H1 (cell line): ENCODE data around the gene CDC42SE2. TPM values are rescaled to one million over a fixed set of nuclear protein-coding genes. Genes with fewer than 3 reads are reported as not detected.
A peak's percentile ranks its signal among the peaks of the same experiment; 100 is the strongest.

Experiments used
- CTCF ChIA-PET: fragments of 300-600 bp; sonication (Branson Sonifier 250); formaldehyde crosslinking; loops from one replicate; lab custom pipeline; 2021; ENCODE audit not compliant: partially characterized antibody; lab: Charles Lee
- POLR2A ChIA-PET: fragments of 300-600 bp; sonication (Branson Sonifier 250); formaldehyde crosslinking; loops from one replicate; lab custom pipeline; 2021; ENCODE audit warnings: inconsistent platforms; ENCODE audit not compliant: partially characterized antibody; lab: Charles Lee
- DNase-seq, 2 experiments: peaks; one replicate each; pipeline versions ENCODE4 v3.0.0 to v3.0.0-alpha.2; 2010 to 2022; ENCODE audit warnings: low spot score in 2 of 2, low read depth in 1 of 2, mixed read lengths in 1 of 2
- FAIRE-seq: peaks from 2 replicates; lab custom pipeline; 2011; peaks lifted over from hg19 to GRCh38; lab: Jason Lieb, UNC
- H2AFZ ChIP-seq: 2 replicates; pipeline ENCODE4 v1.8.1; 2012; ENCODE audit warnings: low read length, inconsistent platforms
- H2AK5ac ChIP-seq: 2 replicates; pipeline ENCODE4 v1.6.1; 2013; ENCODE audit warnings: low read depth, low read length
- H2BK120ac ChIP-seq: replicated peaks from 2 replicates; pipeline ENCODE3; 2013; ENCODE audit warnings: low read depth, low read length, inconsistent platforms
- H2BK12ac ChIP-seq: 2 replicates; pipeline ENCODE4 v1.6.1; 2013; ENCODE audit warnings: low read depth, low read length
- H2BK15ac ChIP-seq: 2 replicates; pipeline ENCODE4 v1.6.1; 2013; ENCODE audit warnings: low read length
- H2BK20ac ChIP-seq: 2 replicates; pipeline ENCODE4 v1.6.1; 2013; ENCODE audit warnings: low read length
- H2BK5ac ChIP-seq: 2 replicates; pipeline ENCODE4 v1.6.1; 2013; ENCODE audit warnings: low read depth, low read length
- H3K14ac ChIP-seq: 2 replicates; pipeline ENCODE4 v1.6.1; 2013; ENCODE audit warnings: inconsistent platforms; ENCODE audit not compliant: insufficient read length
- H3K18ac ChIP-seq: 2 replicates; pipeline ENCODE4 v1.6.1; 2013; ENCODE audit warnings: low read length; ENCODE audit errors: extremely low read depth
- H3K23ac ChIP-seq: 2 replicates; pipeline ENCODE4 v1.6.1; 2013; ENCODE audit warnings: inconsistent platforms; ENCODE audit not compliant: insufficient read length
- H3K23me2 ChIP-seq: 2 replicates; pipeline ENCODE4 v1.6.1; 2013; ENCODE audit warnings: low read depth, low read length
- H3K27ac ChIP-seq: 2 replicates; pipeline ENCODE4 v1.6.1; 2011; ENCODE audit warnings: low read depth, low read length, inconsistent platforms
- H3K27me3 ChIP-seq, 4 experiments: replicated peaks in 1 of 4; 1 replicate in 1 of 4; 2 replicates in 3 of 4; pipeline versions ENCODE4 v1.6.1 to v1.8.1; 2011 to 2013; ENCODE audit warnings: low read length in 3 of 4, mild to moderate bottlenecking in 3 of 4, inconsistent platforms in 2 of 4, mixed read lengths in 2 of 4, moderate library complexity in 1 of 4; ENCODE audit not compliant: control insufficient read depth in 3 of 4, insufficient read depth in 3 of 4; ENCODE audit errors: extremely low read depth in 1 of 4
- H3K36me3 ChIP-seq, 4 experiments: 2 replicates each; pipeline versions ENCODE4 v1.6.1 to v1.8.1; 2011 to 2013; ENCODE audit warnings: mild to moderate bottlenecking in 4 of 4, low read length in 3 of 4, moderate library complexity in 2 of 4, control low read depth in 1 of 4, inconsistent platforms in 1 of 4; ENCODE audit not compliant: insufficient read depth in 4 of 4, control insufficient read depth in 2 of 4
- H3K4ac ChIP-seq: replicated peaks from 2 replicates; pipeline ENCODE3; 2013; ENCODE audit warnings: low read length, low read depth, mixed read lengths, inconsistent platforms; ENCODE audit not compliant: insufficient read length
- H3K4me1 ChIP-seq, 4 experiments: replicated peaks in 1 of 4; 1 replicate in 1 of 4; 2 replicates in 3 of 4; pipeline versions ENCODE4 v1.6.1 to v1.8.1; 2011 to 2013; ENCODE audit warnings: low read length in 3 of 4, inconsistent platforms in 2 of 4, mixed read lengths in 1 of 4; ENCODE audit not compliant: insufficient read depth in 4 of 4, control insufficient read depth in 3 of 4
- H3K4me2 ChIP-seq, 2 experiments: 2 replicates each; pipeline versions ENCODE4 v1.6.1 to v1.8.1; 2011 to 2013; ENCODE audit warnings: low read depth in 2 of 2, low read length in 2 of 2, control low read depth in 1 of 2, inconsistent platforms in 1 of 2, mild to moderate bottlenecking in 1 of 2; ENCODE audit not compliant: insufficient read depth in 1 of 2
- H3K4me3 ChIP-seq, 4 experiments: fragments of 200-600, 300-600 bp in 1 of 4; sonication (generic), shearing (Covaris generic), sonication (Bioruptor Twin) in 1 of 4; 2 replicates each; pipeline versions ENCODE4 v1.5.1 to v1.8.1; 2011 to 2016; ENCODE audit warnings: low read length in 4 of 4, low read depth in 3 of 4, control low read depth in 2 of 4, inconsistent platforms in 2 of 4, mild to moderate bottlenecking in 2 of 4, mixed read lengths in 1 of 4, moderate library complexity in 1 of 4; ENCODE audit not compliant: insufficient read depth in 2 of 4; ENCODE audit errors: extremely low read depth in 1 of 4
- H3K56ac ChIP-seq: replicated peaks from 2 replicates; pipeline ENCODE3; 2013; ENCODE audit warnings: low read depth, mild to moderate bottlenecking, mixed read lengths, low read length, inconsistent platforms; ENCODE audit not compliant: insufficient read length
- H3K79me1 ChIP-seq: 2 replicates; pipeline ENCODE4 v1.6.1; 2013; ENCODE audit warnings: low read depth, low read length, control low read depth
- H3K79me2 ChIP-seq, 2 experiments: 2 replicates each; pipeline versions ENCODE4 v1.6.1 to v1.8.1; 2012 to 2013; ENCODE audit warnings: low read length in 2 of 2, mild to moderate bottlenecking in 2 of 2, inconsistent platforms in 1 of 2; ENCODE audit not compliant: insufficient read depth in 2 of 2, control insufficient read depth in 1 of 2
- H3K9ac ChIP-seq, 4 experiments: replicated peaks in 1 of 4; 1 replicate in 1 of 4; 2 replicates in 3 of 4; pipeline versions ENCODE4 v1.6.1 to v1.8.1; 2011 to 2013; ENCODE audit warnings: low read depth in 3 of 4, low read length in 3 of 4, control low read depth in 2 of 4, mild to moderate bottlenecking in 2 of 4, moderate library complexity in 2 of 4, inconsistent platforms in 1 of 4; ENCODE audit errors: extremely low read depth in 1 of 4
- H3K9me3 ChIP-seq, 2 experiments: 2 replicates each; pipeline versions ENCODE4 v1.6.1 to v1.8.1; 2012 to 2013; ENCODE audit warnings: mild to moderate bottlenecking in 2 of 2, moderate library complexity in 2 of 2, control low read depth in 1 of 2, inconsistent platforms in 1 of 2, low read depth in 1 of 2, low read length in 1 of 2, mixed read lengths in 1 of 2; ENCODE audit not compliant: insufficient read depth in 2 of 2
- H4K20me1 ChIP-seq, 2 experiments: replicated peaks in 1 of 2; 2 replicates each; pipeline versions ENCODE3 to v1.8.1; 2011 to 2013; ENCODE audit warnings: inconsistent platforms in 2 of 2, low read length in 2 of 2, mild to moderate bottlenecking in 1 of 2; ENCODE audit not compliant: insufficient read depth in 2 of 2, control insufficient read depth in 1 of 2
- H4K5ac ChIP-seq: 2 replicates; pipeline ENCODE4 v1.6.1; 2013; ENCODE audit warnings: low read length, low read depth, mixed read lengths, inconsistent platforms; ENCODE audit not compliant: insufficient read length
- H4K8ac ChIP-seq: 2 replicates; pipeline ENCODE4 v1.8.0; 2013; ENCODE audit warnings: mild to moderate bottlenecking, moderate library complexity, low read length, inconsistent platforms; ENCODE audit not compliant: insufficient read depth; ENCODE audit errors: extremely low read depth
- H4K91ac ChIP-seq: replicated peaks from 2 replicates; pipeline ENCODE3; 2013; ENCODE audit warnings: low read length, mixed read lengths, inconsistent platforms; ENCODE audit not compliant: insufficient read length
- ATF3 ChIP-seq: IDR thresholded peaks from 2 replicates; pipeline ENCODE4 v1.6.1; 2011; ENCODE audit warnings: low read depth, mild to moderate bottlenecking, low read length; ENCODE audit not compliant: insufficient read depth
- RBBP5 ChIP-seq: IDR thresholded peaks from 2 replicates; pipeline ENCODE4 v1.7.1; 2012; ENCODE audit warnings: low read depth, mild to moderate bottlenecking, inconsistent platforms, low read length, moderate library complexity, borderline replicate concordance
- RNF2 ChIP-seq: fragments of 200-900, 300-1000 bp; sonication (generic); IDR thresholded peaks from 2 replicates; pipeline ENCODE4 v1.7.1; 2016; ENCODE audit warnings: borderline replicate concordance, low read depth, mild to moderate bottlenecking, antibody characterized with exemption, low read length; ENCODE audit not compliant: poor library complexity, severe bottlenecking; ENCODE audit errors: missing control alignments
- TCF12 ChIP-seq: IDR thresholded peaks from 2 replicates; pipeline ENCODE4 v1.6.1; 2011; ENCODE audit warnings: low read depth, mild to moderate bottlenecking, low read length
- polyA plus RNA-seq, 7 experiments: library from polyadenylated mRNA; depleted of rRNA in 3 of 7; stranded (reverse) in 5 of 7; unstranded in 2 of 7; fragments of >200 nt in 5 of 7; fragments of 200-250 nt in 2 of 7; gene quantifications; 1 replicate in 5 of 7; 2 replicates in 1 of 7; 4 replicates in 1 of 7; pipeline versions ENCODE4 v1.2.1 to v1.2.3, GENCODE V29; 2011 to 2013; ENCODE audit warnings: missing spikeins in 2 of 7, mixed read lengths in 2 of 7
- total RNA-seq: library from RNA; stranded (reverse); fragmentation: NEBNext Ultra II Directional; extraction: Animal tissue kit (Norgen Biotek cat#: 25700); gene quantifications from 2 replicates; pipeline ENCODE4 v1.2.1, GENCODE V29; 2021

The CDC42SE2 gene
- total and polyA plus RNA-seq, 2 of the 8 experiments (the other 6 are each of a cell fraction or from before 2014, with no cell fraction given) = 16.7 to 30.8 TPM

- CTCF ChIA-PET = no interaction called here
- H3K18ac ChIP-seq = no peak overlapping the region; the same call in 1 of the 2 replicates
- FAIRE-seq = no peak
Observed at GRCh38 chr5:131323378-131323777, 59.5 kb downstream of the CDC42SE2 start.

More at GRCh38 chr5:131323378-131323777, 59.5 kb downstream of the CDC42SE2 start:
- no peaks in the 10 kb centered on the region for H3K36me3 ChIP-seq
- no peak for DNase-seq
- H3K4me1 ChIP-seq = peaks cover 0 to 4% (median 0%) of the 10 kb centered on the region in 4 experiments; a peak in 1 of 7 replicates
- no peak overlapping the region for H3K56ac ChIP-seq
- POLR2A ChIA-PET = interaction anchor here (1.3 kb wide), 1 partner anchor 11 kb away, joined by 8 read pairs; no protein-coding TSS in a partner anchor
- H2BK12ac ChIP-seq = no peak overlapping the region
- H2BK120ac ChIP-seq = no peak overlapping the region
- H3K9me3 ChIP-seq = peaks cover 0 to 3% of the 10 kb centered on the region in 2 experiments; a peak in 1 of 4 replicates
- H3K23ac ChIP-seq = no peak overlapping the region
- no peak overlapping the region for H2BK5ac ChIP-seq
- H3K79me1 ChIP-seq = no peaks in the 10 kb centered on the region
- TF ChIP-seq ATF3 (no peak), RNF2 (no peak), TCF12 (no peak), RBBP5 (no peak)
- H4K8ac ChIP-seq = no peak overlapping the region
- H3K4ac ChIP-seq = no peak overlapping the region
- no peak overlapping the region for H2BK15ac ChIP-seq
- peaks cover 0 to 35% of the 10 kb centered on the region in 2 experiments; a peak in 2 of 4 replicates for H3K79me2 ChIP-seq
- H3K27me3 ChIP-seq = no peaks in the 10 kb centered on the region
- H4K91ac ChIP-seq = no peak overlapping the region
- H2BK20ac ChIP-seq = no peak overlapping the region
- H4K5ac ChIP-seq = peak overlapping the region; percentile 66
- no peak overlapping the region for H3K27ac ChIP-seq
- no peaks in the 10 kb centered on the region for H3K23me2 ChIP-seq
- H2AK5ac ChIP-seq = no peak overlapping the region
- H3K4me3 ChIP-seq = no peak overlapping the region
- no peak overlapping the region for H3K9ac ChIP-seq
- H3K4me2 ChIP-seq = no peak overlapping the region
- no peak overlapping the region for H3K14ac ChIP-seq
- no peaks in the 10 kb centered on the region for H4K20me1 ChIP-seq
- no peak overlapping the region for H2AFZ ChIP-seq
